ENCODE measurements around the gene CEACAM3. TPM values are rescaled to one million over a fixed set of nuclear protein-coding genes. Genes with fewer than 3 reads are reported as not detected.

The CEACAM3 gene
- total RNA-seq, 1 experiment from 2014 or later, result not detected

Other genes starting within 250 kb of the CEACAM3 start
- gene CEACAM21, start 220.4 kb upstream of the CEACAM3 start, total RNA-seq (2014; rRNA removed; shearing (Covaris generic); ENCODE audit: low replicate concordance), result not detected in 2 replicates
- not detected in 2 replicates for gene CEACAM4, start 169.5 kb upstream of the CEACAM3 start, total RNA-seq (2014; rRNA removed; shearing (Covaris generic); ENCODE audit: low replicate concordance)
- gene CEACAM7, start 108.3 kb upstream of the CEACAM3 start, total RNA-seq (2014; rRNA removed; shearing (Covaris generic); ENCODE audit: low replicate concordance), result not detected in 2 replicates
- not detected in 2 replicates for gene CEACAM5, start 88.0 kb upstream of the CEACAM3 start, total RNA-seq (2014; rRNA removed; shearing (Covaris generic); ENCODE audit: low replicate concordance)
- gene CEACAM6, start 41.1 kb upstream of the CEACAM3 start, total RNA-seq (2014; rRNA removed; shearing (Covaris generic); ENCODE audit: low replicate concordance), result not detected in 2 replicates
- gene LYPD4, start 48.1 kb downstream of the CEACAM3 start, total RNA-seq (2014; rRNA removed; shearing (Covaris generic); ENCODE audit: low replicate concordance), result not detected in 2 replicates
- gene DMRTC2, start 48.5 kb downstream of the CEACAM3 start, total RNA-seq (2014; rRNA removed; shearing (Covaris generic); ENCODE audit: low replicate concordance), result not detected in 2 replicates
- 2,482 and 3,478 TPM in 2 replicates for gene RPS19, start 63.7 kb downstream of the CEACAM3 start, total RNA-seq (2014; rRNA removed; shearing (Covaris generic); ENCODE audit: low replicate concordance)
- 970 and 1,036 TPM in 2 replicates for gene CD79A, start 80.7 kb downstream of the CEACAM3 start, total RNA-seq (2014; rRNA removed; shearing (Covaris generic); ENCODE audit: low replicate concordance)
- 136 and 137 TPM in 2 replicates for gene ARHGEF1, start 86.6 kb downstream of the CEACAM3 start, total RNA-seq (2014; rRNA removed; shearing (Covaris generic); ENCODE audit: low replicate concordance)
- 3.8 and 5.5 TPM in 2 replicates for gene ERFL, start 131.9 kb downstream of the CEACAM3 start, total RNA-seq (2014; rRNA removed; shearing (Covaris generic); ENCODE audit: low replicate concordance)
- 270 and 367 TPM in 2 replicates for gene RABAC1, start 162.7 kb downstream of the CEACAM3 start, total RNA-seq (2014; rRNA removed; shearing (Covaris generic); ENCODE audit: low replicate concordance)
- 22.4 and 26.6 TPM in 2 replicates for gene ATP1A3, start 197.6 kb downstream of the CEACAM3 start, total RNA-seq (2014; rRNA removed; shearing (Covaris generic); ENCODE audit: low replicate concordance)